HCT116 (cell line): ENCODE measurements around the gene KMT2C. TPM values are rescaled to one million over a fixed set of nuclear protein-coding genes. Genes with fewer than 3 reads are reported as not detected.
"Not testable (repeated sequence)": the region's sequence is repeated elsewhere in the genome, so short reads cannot be mapped to it uniquely, and the experiment has no call there.

Experiments used
- ATAC-seq: fragments of 200-7000 bp; cut with Tn5 transposase; 2 replicates; pipeline ENCODE4 v1.9.1; 2020; ENCODE audit warnings: mild to moderate bottlenecking, moderate library complexity
- BruUV-seq: library from RNA; stranded (reverse); fragments of 400-500 nt; replicated peaks from 2 replicates; lab custom pipeline; 2021; lab: Mats Ljungman, UMichigan
- CTCF ChIA-PET: fragments of 300-600 bp; sonication (Branson Sonifier 250); formaldehyde crosslinking; loops from one replicate; lab custom pipeline; 2021; ENCODE audit warnings: antibody characterized with exemption; lab: Charles Lee
- POLR2A ChIA-PET: fragments of 300-600, 350-600 bp; sonication (Branson Sonifier 250); formaldehyde crosslinking; loops from one replicate; lab custom pipeline; 2021; ENCODE audit warnings: antibody characterized with exemption; lab: Charles Lee
- RAD21 ChIA-PET, 2 experiments: fragments of 300-600 bp; sonication (Branson Sonifier 250); formaldehyde crosslinking; loops; one replicate each; lab custom pipeline; 2023; ENCODE audit warnings: low total read pairs in 2 of 2; ENCODE audit not compliant: uncharacterized antibody in 2 of 2, unreplicated experiment in 2 of 2, low non-redundant PET in 1 of 2; lab: Charles Lee
- DNase-seq: peaks from one replicate; pipeline ENCODE4 v3.0.0-alpha.2; 2010; ENCODE audit warnings: low read depth, low spot score
- H2AFZ ChIP-seq: fragments of 200-600 bp; shearing (Covaris generic), sonication (generic); 2 replicates; pipeline ENCODE4 v1.6.1; 2017; ENCODE audit warnings: low read depth, mixed run types, mixed read lengths, antibody characterized with exemption, low read length; ENCODE audit not compliant: poor library complexity, severe bottlenecking
- H3K27ac ChIP-seq: 2 replicates; pipeline ENCODE4 v1.5.1; 2012; ENCODE audit warnings: low read depth, low read length
- H3K27me3 ChIP-seq: fragments of 200-600 bp; sonication (generic); 2 replicates; pipeline ENCODE4 v1.6.1; 2016; ENCODE audit warnings: mixed run types, low read length, mixed read lengths; ENCODE audit not compliant: insufficient read depth
- H3K36me3 ChIP-seq, 2 experiments: fragments of 200-500 bp in 1 of 2; fragments of 200-600 bp in 1 of 2; sonication (Bioruptor generic) in 1 of 2; sonication (generic) in 1 of 2; 2 replicates each; pipeline versions ENCODE4 v1.5.1 to v1.6.1; 2014 to 2016; ENCODE audit warnings: low read length in 2 of 2, inconsistent platforms in 1 of 2, mixed read lengths in 1 of 2, mixed run types in 1 of 2; ENCODE audit not compliant: insufficient read depth in 2 of 2, control insufficient read depth in 1 of 2
- H3K4me1 ChIP-seq, 2 experiments: fragments of 200-600 bp in 1 of 2; sonication (generic) in 1 of 2; 2 replicates each; pipeline versions ENCODE4 v1.5.1 to v1.6.1; 2012 to 2017; ENCODE audit warnings: low read length in 2 of 2, inconsistent platforms in 1 of 2, mild to moderate bottlenecking in 1 of 2, mixed read lengths in 1 of 2, mixed run types in 1 of 2, moderate library complexity in 1 of 2; ENCODE audit not compliant: insufficient read depth in 2 of 2, control insufficient read depth in 1 of 2
- H3K4me2 ChIP-seq: fragments of 200-600 bp; sonication (generic); 2 replicates; pipeline ENCODE4 v1.6.1; 2017; ENCODE audit warnings: mixed run types, low read length, mixed read lengths
- H3K4me3 ChIP-seq, 2 experiments: fragments of 200-600 bp in 1 of 2; sonication (generic) in 1 of 2; replicated peaks in 1 of 2; 2 replicates each; pipeline ENCODE4 v1.5.1; 2011 to 2016; ENCODE audit warnings: low read length in 2 of 2, control low read depth in 1 of 2, low read depth in 1 of 2, mild to moderate bottlenecking in 1 of 2, mixed read lengths in 1 of 2, mixed run types in 1 of 2
- H3K79me2 ChIP-seq: fragments of 200-600 bp; sonication (generic); 2 replicates; pipeline ENCODE4 v1.6.1; 2017; ENCODE audit warnings: mild to moderate bottlenecking, mixed run types, low read length, moderate library complexity, mixed read lengths; ENCODE audit not compliant: insufficient read depth
- H3K9ac ChIP-seq: fragments of 200-600 bp; sonication (generic); 2 replicates; pipeline ENCODE4 v1.6.1; 2016; ENCODE audit warnings: low read length, mixed read lengths
- H3K9me2 ChIP-seq: fragments of 200-600 bp; sonication (generic), shearing (Covaris generic); 2 replicates; pipeline ENCODE4 v1.6.1; 2017; ENCODE audit warnings: mixed run types, mild to moderate bottlenecking, moderate library complexity; ENCODE audit not compliant: insufficient read depth
- H3K9me3 ChIP-seq, 2 experiments: fragments of 200-500 bp in 1 of 2; fragments of 200-600 bp in 1 of 2; sonication (Bioruptor generic) in 1 of 2; sonication (generic) in 1 of 2; 2 replicates each; pipeline ENCODE4 v1.6.1; 2014 to 2017; ENCODE audit warnings: low read length in 2 of 2, mixed read lengths in 2 of 2, inconsistent platforms in 1 of 2, low read depth in 1 of 2, mild to moderate bottlenecking in 1 of 2, mixed run types in 1 of 2, moderate library complexity in 1 of 2; ENCODE audit not compliant: control insufficient read depth in 1 of 2, insufficient read depth in 1 of 2
- H4K20me1 ChIP-seq: fragments of 200-600 bp; sonication (generic), shearing (Covaris generic); 2 replicates; pipeline ENCODE4 v1.6.1; 2017; ENCODE audit warnings: mixed run types, mild to moderate bottlenecking, moderate library complexity; ENCODE audit not compliant: insufficient read depth
- intact Hi-C: fragments of 100-400 bp; cut with micrococcal nuclease; formaldehyde crosslinking; loops from 2 replicates; pipeline ENCODE4 v1.10.0; 2022
- total RNA-seq: library from RNA; stranded (reverse); gene quantifications from one replicate; pipeline ENCODE4 v1.2.1, GENCODE V29; 2021; ENCODE audit not compliant: unreplicated experiment

KMT2C gene
- total RNA-seq, 1 experiment from 2014 or later = 22.9 TPM

DNA sequence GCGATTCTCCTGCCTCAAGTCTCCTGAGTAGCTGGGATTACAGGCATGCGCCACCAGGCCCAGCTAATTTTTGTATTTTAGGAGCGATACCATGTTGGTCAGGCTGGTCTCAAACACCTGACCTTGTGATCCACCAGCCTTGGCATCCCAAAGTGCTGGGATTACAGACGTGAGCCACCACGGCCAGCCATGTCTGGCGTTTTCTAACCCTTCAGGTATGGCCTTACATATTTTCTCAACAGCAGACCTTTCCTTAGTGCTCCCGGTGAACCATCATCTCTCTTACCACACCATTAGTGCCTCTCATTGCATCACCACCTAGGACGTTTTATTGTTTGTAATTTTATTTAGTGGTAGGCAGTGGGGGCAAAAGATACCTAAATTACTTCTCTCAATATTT lies 194.5 kb downstream of the KMT2C start:
- POLR2A ChIA-PET, H3K27me3 ChIP-seq, CTCF ChIA-PET, H3K4me3 ChIP-seq, DNase-seq, H3K9ac ChIP-seq, H4K20me1 ChIP-seq, RAD21 ChIA-PET, intact Hi-C loops, H3K27ac ChIP-seq, H2AFZ ChIP-seq, H3K4me2 ChIP-seq, ATAC-seq, H3K4me1 ChIP-seq, BruUV-seq, H3K9me2 ChIP-seq, H3K36me3 ChIP-seq, H3K9me3 ChIP-seq, H3K79me2 ChIP-seq: not testable (repeated sequence)

GRCh38 chr7:152236306-152236705 lies 199.5 kb downstream of the KMT2C start:
- CTCF ChIA-PET, H3K9me2 ChIP-seq, BruUV-seq, H3K36me3 ChIP-seq, H3K9me3 ChIP-seq, H2AFZ ChIP-seq, H3K27me3 ChIP-seq, H3K79me2 ChIP-seq, H3K9ac ChIP-seq, H3K27ac ChIP-seq, H4K20me1 ChIP-seq, DNase-seq, H3K4me1 ChIP-seq, H3K4me3 ChIP-seq, H3K4me2 ChIP-seq, intact Hi-C loops, ATAC-seq, POLR2A ChIA-PET, RAD21 ChIA-PET: not testable (repeated sequence)

- H3K9me3 ChIP-seq, H3K4me2 ChIP-seq, H3K4me1 ChIP-seq, H3K9ac ChIP-seq, RAD21 ChIA-PET, ATAC-seq, H3K36me3 ChIP-seq, H3K27ac ChIP-seq, CTCF ChIA-PET, intact Hi-C loops, H3K4me3 ChIP-seq, H3K79me2 ChIP-seq, H2AFZ ChIP-seq, H4K20me1 ChIP-seq, DNase-seq, POLR2A ChIA-PET, H3K9me2 ChIP-seq, BruUV-seq, H3K27me3 ChIP-seq: not testable (repeated sequence)
Observed at GRCh38 chr7:152234421-152234820, 201.4 kb downstream of the KMT2C start.
